Head of caudate nucleus (tissue), 42 donors: ENCODE results near the gene PADI1.
"Not testable (repeated sequence)": the region's sequence is repeated elsewhere in the genome, so short reads cannot be mapped to it uniquely, and the experiment has no call there.

ENCODE experiments used
- DNase-seq, 42 donors: peaks; one replicate each; pipeline versions ENCODE4 v3.0.0 to v3.0.0-alpha.2; 2020 to 2021; ENCODE audit warnings: mixed read lengths in 7 of 42
- intact Hi-C: fragments of 100-400 bp; cut with DNase I; formaldehyde crosslinking; loops from one replicate; pipeline ENCODE4 v1.15.0; 2022

The PADI1 gene

DNA sequence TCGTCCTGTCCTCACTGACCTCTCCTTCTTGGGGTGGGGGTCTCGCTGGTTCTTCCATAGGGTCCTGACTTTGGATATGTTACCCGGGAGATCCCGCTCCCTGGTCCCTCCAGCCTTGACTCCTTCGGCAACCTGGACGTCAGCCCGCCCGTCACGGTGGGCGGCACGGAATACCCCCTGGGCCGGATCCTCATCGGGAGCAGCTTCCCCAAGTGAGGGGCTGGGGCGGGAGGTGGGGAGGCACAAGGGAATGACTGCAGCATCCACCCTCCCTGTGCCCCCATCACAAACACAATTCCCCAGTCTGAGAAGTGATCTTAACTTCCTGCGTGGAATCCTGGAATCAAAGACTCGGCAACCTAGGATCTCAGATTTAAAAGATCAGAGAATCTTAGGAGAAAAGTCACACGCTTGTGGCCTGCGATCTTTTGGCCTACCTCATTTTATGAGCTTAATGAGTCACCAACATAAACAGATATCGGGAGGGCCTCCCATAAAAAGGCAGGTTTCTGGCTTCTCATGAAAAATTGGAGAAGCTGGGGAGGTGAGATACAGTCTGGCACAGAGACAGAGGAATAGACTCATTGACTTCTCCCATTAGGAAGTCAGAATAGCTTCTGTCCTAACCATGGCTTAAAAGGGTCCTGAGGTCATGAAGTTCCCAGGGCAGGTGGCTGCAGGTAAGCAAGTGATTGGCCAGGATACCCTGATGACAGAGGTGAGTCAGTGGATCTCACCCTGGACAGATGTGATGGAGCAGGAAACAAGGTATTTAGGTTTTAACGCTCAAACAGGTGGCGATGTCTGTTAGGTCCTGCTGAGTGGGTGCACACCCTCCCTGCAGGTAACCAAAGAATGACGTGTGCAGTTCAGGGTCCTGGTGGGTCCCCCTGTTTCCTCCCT is 28.1 kb downstream of the PADI1 start:
- no peak for DNase-seq
- intact Hi-C loops: loop anchor here (5.0 kb wide), 1 partner anchor 161 kb away; no protein-coding TSS in a partner anchor

DNA sequence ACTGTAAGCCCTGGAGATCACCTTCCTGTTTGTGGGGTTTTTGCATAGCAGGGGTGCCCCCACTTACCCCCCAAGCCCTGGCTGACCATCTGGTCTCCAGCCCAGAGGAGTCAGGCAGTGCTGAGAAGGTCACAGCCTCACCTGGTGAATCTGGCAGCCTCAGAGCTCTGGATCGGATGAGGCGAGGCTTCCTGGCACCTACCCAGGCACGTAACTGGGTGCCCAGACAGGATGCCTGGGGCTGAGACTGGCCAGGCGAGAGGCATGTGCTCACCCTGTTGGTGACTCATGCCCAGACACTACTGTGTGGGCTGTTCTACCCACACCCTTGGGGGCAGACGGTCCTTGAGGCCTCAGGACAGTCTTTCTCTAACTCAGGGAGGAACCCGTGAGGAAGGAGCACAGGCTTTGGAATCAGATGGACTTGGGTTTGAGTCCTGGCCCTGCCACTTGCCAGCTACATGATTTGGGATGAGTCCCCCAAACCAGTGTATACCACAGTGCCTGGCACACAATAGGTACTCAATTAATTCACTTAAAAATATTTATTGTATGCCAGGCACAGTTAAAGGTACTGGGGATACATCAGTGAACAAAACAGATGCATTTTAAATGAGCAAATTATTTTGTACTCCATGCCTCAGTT is 28.9 kb downstream of the PADI1 start:
- intact Hi-C loops: loop anchor here (5.0 kb wide), 1 partner anchor 161 kb away; no protein-coding TSS in a partner anchor
- peak in 39 of 42 donors; percentile 6 to 82 (median 46) for DNase-seq

DNA sequence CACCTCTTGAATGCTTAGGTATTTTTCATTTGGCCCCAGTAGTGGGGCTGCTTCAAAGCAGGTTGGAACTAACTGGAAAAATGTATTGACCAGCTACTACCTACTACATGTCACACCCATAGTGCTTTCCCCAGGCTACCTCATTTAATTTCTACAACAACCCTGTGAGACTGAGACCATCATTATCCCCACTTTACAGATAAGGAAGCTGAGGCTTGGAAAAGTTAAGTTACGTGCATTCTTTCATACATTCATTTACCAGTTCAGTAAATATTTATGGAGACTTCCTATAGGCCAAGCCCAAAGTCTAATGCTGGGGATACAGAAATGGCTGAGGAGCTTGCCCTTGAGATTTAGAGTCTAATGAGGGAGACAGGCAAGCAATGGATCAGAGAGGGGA is 29.5 kb downstream of the PADI1 start:
- intact Hi-C loops: loop anchor here (5.0 kb wide), 1 partner anchor 162 kb away; no protein-coding TSS in a partner anchor
- DNase-seq: no peak

DNA sequence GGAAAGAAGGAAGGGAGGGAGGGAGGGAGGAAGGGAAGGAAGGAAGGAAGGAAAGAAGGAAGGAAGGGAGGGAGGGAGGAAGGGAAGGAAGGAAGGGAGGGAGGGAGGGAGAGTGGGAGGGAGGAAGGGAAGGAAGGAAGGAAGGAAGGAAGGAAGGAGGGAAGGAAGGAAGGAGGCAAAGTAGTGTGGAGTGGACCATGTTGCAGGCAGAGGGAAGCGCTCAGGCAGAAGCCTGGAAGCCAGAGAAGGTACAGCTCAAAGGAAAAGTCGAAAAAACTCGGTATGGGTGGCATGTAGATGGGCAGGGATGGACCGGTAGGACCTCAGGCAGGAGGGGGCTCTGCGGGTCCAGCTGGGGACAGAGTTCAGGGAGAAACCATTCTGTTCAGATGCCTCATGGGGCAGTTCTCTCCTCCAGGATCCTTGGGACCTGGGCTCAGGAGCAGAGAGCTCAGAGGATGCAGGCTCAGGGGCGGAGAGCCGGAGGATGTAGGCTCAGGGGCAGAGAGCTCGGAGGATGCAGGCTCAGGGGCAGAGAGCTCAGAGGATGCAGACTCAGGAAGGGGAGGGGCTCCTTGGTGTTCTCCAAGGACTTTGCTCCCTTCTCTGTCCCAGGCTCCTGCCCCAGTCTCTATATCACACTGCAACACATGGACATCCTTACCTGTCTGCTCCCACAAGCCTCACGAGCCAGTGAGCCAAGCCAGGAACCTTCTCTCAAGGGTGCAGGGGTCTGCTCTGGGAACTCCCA is 30.4 kb downstream of the PADI1 start:
- DNase-seq: no peak
- intact Hi-C loops: loop anchor here (5.0 kb wide), 1 partner anchor 108 kb away; no protein-coding TSS in a partner anchor

DNA sequence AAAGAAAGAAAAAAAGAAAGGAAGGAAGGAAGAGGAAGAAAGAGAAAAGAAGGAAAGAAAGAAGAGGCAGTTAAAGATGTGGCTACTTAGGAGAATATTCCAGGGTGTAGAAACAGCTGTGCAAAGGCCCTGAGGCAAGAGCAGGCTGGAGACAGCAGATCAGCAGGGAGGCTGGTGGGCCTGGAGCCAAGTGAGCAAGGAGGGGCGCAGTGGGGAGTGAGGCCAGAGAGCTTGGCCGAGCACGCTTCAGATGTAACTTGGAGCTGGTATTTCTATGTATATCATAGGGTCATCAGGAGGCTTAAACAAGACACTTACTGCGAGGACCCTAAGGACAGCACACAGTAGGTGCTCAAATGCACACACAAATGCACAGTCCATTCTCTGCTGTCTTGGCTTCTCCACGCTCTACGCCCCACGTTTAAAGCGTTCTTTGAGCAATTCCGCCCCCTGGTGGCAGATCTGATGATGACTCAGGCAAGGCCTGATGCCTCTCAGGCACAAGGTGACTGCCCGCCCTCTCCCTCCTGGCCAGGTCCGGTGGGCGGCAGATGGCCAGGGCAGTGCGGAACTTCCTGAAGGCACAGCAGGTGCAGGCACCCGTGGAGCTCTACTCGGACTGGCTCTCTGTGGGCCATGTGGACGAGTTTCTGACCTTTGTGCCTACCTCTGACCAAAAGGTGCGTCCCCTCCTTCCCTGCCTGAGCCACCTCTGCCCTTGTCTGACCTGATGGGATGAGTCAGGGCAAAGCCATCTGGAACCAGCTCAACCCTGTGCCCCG is 32.0 kb downstream of the PADI1 start:
- intact Hi-C loops: loop anchor here (5.0 kb wide), 1 partner anchor 110 kb away; no protein-coding TSS in a partner anchor
- peak; percentile 66 to 97 (median 91) for DNase-seq

DNA sequence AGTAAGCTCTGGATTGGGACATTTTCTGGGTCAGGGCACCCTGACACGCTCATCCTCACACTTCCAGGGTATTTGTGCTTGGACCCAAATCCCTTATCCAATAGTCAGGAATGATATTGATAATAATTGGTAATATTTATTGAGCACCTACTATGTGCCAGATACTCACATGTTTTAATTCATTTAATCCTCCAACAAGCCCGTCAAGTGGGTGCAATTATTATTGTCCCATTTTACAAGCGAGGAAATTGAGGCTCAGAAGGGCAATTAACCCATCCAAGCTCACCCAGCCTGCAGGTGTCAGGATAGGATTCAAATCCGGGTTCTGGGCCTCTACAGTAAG is 32.6 kb downstream of the PADI1 start:
- intact Hi-C loops: loop anchor here (5.0 kb wide), 1 partner anchor 110 kb away; no protein-coding TSS in a partner anchor
- DNase-seq: no peak

DNA sequence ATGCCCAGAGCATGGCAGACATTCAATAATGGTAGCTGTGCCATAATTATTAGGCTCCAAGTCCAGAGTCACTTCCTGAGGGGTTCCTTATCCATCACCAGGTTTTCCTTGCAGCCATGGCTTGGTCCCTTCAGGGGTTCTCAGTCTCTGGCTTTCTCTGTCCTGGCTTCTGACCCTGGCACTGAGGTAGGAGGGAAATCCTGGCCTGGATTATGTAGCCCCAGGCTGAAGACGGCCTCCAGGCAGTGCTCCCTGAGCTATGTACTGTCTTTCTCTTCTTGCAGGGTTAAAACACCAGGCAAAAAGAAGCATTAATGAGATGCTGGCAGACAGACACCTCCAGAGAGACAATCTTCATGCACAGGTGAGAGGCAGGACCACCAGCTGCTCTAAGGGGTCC is 34.5 kb downstream of the PADI1 start:
- peak in 41 of 42 donors; percentile 9 to 83 (median 49) for DNase-seq
- intact Hi-C loops: loop anchor here (2.0 to 5.0 kb wide), 2 partner anchors 112 to 181 kb away; no protein-coding TSS in a partner anchor

DNA sequence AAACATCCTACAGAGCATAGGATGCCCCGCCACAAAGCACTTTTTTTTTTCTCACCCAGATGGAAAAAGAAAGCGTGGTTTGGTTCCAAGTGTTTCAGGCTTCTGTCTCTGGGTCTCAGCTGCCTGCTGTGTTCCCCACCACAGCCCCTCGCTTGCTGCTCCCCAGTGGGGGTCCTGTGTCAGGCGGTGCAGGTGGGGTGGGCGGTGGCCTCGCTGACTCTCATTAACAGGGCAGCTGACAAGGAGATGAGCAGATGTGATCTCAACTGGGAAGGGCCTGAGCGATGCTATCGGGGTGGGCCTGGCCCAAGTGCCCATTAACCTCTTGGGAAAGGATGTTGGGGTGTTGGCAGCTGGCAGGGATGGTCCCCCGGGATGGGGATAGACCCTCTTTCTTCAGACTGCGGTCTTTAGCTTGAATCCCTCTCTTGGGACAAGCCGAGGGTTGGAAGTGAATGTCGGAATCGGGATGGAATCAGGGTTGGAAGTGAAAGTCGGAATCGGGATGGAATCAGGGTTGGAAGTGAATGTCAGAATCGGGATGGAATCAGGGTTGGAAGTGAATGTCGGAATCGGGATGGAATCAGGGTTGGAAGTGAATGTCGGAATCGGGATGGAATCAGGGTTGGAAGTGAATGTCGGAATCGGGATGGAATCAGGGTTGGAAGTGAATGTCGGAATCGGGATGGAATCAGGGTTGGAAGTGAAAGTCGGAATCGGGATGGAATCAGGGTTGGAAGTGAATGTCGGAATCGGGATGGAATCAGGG is 36.3 kb downstream of the PADI1 start:
- not testable (repeated sequence) for DNase-seq

DNA sequence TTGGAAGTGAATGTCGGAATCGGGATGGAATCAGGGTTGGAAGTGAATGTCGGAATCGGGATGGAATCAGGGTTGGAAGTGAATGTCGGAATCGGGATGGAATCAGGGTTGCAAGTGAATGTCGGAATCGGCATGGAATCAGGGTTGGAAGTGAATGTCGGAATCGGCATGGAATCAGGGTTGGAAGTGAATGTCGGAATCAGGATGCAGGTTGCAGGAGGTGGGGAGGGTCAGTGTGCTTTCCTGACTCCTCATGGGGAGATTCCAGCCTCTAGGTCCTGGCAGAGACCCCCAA is 36.8 kb downstream of the PADI1 start:
- intact Hi-C loops, DNase-seq: not testable (repeated sequence)

More for the DNA sequence above, 36.3 kb downstream of the PADI1 start:
- intact Hi-C loops: not testable (repeated sequence)

DNA sequence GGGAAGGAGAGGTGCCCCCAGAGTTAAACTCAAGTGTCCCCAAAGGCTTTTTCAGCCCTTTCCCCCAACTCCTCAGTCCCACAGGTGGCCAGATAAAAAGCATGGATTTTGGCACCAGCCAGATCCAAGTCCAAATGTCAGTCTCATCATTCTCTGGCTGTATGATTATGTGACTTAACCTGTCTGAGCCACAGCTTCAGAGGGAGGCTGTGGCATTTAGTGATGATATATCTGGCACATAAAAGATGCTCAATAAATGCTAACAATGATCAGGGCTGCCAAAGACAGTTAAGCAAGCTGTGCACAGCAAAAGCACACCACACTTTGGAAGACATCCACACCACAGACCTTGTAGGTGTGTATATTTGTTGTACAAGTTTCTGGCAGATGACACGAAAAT is 38.3 kb downstream of the PADI1 start:
- no peak for DNase-seq
- intact Hi-C loops: no loop called here

DNA sequence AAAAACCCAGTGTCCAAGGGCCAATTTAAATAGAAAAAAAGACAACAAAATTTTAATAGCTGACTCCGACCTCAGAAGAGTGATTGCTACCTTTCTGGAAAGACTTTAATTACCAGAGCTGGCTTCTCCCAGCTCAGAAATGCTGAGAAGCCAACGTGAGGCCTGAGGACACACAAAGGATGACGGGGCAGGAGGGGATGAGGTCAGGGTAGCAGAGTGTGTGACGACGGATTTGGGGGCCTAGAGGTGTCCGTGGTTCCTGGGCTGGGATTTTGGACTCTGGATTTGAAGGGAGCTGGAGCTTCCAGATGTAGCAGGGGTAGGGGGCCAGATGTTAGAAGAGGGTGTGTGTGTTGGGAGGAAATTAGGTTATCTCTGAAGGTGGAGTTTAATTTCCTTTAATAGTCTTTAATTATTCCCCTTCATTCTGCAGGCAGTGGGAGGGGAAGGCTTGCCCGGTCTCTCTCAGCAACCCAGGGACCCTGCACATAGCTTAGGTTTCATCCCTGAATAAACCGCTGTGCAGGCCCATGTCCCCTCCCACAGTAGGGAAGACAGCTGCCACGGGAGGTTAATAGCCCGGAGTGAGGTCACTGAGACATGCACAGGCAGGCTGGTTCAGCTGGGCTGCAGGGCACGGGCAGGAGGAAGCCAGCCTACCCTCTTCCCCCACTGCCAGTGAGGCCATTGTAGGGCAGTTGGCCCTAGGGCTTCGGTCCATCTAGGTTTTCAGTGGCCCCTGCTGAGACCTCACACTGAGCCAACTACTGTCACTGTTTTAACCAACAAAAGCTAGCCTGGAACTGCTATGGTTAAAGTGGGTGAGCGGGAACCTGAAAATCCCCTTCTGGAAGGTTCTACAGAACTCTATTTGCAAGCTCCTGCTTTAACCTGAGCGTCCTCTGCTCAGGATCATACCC is 40.2 kb downstream of the PADI1 start:
- no peak for DNase-seq
- intact Hi-C loops: no loop called here

DNA sequence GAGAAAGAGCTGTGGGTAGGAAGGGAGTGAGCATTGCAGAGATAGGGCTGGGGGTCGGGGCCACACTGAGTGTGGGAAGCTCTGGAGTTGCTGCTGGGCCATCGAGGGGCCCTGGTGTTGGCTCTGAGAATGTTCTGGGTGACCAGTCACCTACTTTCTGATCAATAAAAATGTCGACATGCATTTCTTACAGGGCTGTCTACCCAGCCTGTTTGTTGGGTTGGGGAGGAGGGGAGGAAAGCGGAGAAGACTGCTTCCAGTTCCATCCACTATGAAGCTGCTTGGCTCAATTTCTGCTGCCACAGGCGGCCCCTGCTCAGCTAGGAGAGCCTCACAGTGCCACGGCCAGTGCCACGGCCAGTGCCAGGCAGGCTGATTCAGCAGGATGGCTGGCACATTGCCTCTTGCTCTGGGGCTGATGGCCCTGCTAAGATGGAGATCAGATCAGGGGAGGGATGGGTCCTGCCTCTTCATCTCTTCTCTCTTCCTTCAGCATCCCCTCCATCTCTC is 40.9 kb downstream of the PADI1 start:
- DNase-seq: peak in 6 of 42 donors; percentile 9 to 50 (median 28)
- intact Hi-C loops: no loop called here

DNA sequence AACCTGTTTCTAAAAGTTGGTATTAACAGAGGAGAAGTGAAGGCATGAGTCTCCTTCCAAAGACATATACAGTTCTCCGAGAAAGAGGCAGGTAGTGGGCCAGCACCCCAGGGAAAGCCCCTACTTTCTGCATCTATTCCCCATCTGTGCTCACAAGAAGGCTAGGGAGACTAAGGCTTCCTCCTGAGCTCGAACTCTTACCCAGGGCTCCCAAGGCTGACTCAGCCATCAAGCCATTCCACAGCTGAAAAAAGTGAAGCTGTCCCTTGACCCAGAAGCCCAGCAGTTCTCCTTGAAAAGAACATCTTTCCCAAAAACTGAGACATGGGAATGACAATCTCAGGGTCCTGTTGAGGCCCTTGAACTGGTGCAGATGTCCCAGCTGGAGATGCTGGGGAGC is 42.0 kb downstream of the PADI1 start:
- DNase-seq: no peak

DNA sequence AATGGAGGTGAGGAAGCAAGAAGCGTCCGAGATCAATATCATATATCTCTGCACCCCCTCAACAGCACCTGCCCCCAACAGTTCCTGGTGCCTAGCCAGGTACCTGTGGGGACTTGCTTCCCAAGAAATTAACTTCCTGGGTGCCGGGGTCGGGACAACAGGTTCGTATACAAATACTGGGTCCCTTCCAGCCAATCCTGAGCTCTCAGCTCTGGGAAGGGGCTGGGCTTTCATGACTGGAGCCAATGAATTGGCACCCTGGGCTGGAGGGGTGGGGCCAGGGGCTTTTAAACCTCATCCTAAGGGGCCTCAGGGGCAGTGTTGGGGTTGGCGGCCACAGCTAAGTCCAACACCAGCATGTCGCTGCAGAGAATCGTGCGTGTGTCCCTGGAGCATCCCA is 43.9 kb downstream of the PADI1 start, which contains the start of gene PADI3:
TSS of gene PADI3 (plus strand) at position 318 of the 400 bp plus-strand sequence. CDS start at position 358, 40 bp downstream.
- intact Hi-C loops: no loop called here
- DNase-seq: no peak

More for the DNA sequence above, 42.0 kb downstream of the PADI1 start:
- intact Hi-C loops: no loop called here

DNA sequence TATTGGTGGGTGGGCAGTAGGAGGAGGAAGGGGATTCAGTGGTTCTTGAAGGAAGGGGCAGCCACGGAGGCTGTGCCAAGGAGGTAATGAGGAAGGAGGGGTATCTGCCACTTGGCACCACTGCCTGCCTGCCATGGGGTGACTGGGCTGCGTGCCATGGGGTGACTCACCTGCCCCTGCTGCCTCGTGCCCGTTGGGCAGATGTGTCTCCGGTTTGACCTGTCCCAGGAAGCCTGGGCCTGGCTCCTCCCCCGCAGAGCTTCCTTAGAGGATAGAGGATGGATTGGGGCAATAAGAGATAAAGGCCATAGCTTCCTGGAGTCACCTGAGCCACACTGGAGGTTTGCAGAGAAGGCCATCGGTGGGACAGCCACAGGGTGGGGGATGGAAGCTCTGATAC is 45.7 kb downstream of the PADI1 start:
- intact Hi-C loops: no loop called here

DNA sequence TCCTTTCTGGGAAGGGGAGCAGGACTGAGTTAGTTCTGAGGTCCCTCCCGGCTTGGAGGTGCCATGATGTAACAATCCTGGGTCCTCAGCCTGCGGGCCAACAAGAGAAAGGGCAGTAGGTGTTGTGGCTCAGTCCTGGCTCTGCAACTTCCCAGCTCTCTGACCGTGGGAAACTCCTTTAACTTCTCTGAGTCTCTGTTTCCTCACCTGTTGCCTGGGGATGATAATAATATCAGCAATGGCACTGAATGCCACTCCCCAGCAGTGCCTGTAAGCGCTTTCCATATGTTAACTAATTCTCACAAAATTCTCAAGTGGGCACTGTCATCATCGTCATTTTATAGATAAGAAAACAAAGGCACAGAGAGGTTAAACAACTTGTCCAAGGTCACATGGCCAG is 46.3 kb downstream of the PADI1 start:
- intact Hi-C loops: no loop called here
- DNase-seq: no peak

More for the DNA sequence above, 45.7 kb downstream of the PADI1 start:
- no peak for DNase-seq
